Prostate gland (tissue), 2 donors: ENCODE data around the gene TMEM167B.

Experiments
- POLR2A ChIP-seq: fragments of 450-650 bp; IDR thresholded peaks from one replicate; pipeline ENCODE4 v1.6.1; 2016; ENCODE audit warnings: antibody characterized with exemption, mild to moderate bottlenecking
- POLR2AphosphoS5 ChIP-seq: sonication (generic); formaldehyde crosslinking; IDR thresholded peaks from one replicate; pipeline ENCODE4 v1.6.1; 2017; ENCODE audit warnings: antibody characterized with exemption
- TF ChIP-seq, protein P1 (sequence below), 4 experiments: fragments of 200-600 bp in 2 of 4; fragments of 450-650 bp in 2 of 4; sonication (generic) in 2 of 4; IDR thresholded peaks; 1 replicate in 3 of 4; 2 replicates in 1 of 4; pipeline ENCODE4 v1.5.1; 2016 to 2019; ENCODE audit warnings: antibody characterized with exemption in 4 of 4, mild to moderate bottlenecking in 2 of 4, moderate library complexity in 2 of 4

DNA sequence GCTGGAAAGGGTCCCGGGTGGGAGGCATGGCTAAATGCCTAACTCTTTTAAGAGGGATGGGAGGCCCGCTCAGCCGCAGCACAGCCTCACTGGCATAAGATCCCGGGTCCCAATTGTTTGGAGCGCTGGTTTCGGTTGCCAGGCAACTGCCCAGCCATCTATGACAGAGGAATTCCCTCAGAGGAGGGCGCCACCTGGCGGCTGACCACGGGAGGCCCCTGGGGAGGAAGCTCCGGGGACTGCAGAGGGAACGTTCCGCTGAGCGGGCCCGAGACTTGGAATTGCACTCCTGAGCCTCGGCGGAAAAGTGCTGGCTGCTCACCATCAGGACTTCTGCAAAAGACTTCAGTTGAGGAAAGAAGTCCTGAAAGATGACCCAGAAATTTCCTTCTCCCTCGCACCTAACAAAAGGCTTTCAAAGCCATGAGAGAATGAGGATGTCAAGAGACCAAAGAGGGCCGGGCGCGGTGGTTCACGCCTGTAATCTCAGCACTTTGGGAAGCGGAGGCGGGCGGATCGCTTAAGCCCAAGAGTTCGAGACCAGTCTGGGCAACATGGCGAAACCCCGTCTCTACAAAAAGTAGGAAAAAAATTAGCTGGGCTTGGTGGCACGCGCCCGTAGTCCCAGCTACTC is 22.2 kb downstream of the TMEM167B start:
- TF ChIP-seq, protein P1, sequence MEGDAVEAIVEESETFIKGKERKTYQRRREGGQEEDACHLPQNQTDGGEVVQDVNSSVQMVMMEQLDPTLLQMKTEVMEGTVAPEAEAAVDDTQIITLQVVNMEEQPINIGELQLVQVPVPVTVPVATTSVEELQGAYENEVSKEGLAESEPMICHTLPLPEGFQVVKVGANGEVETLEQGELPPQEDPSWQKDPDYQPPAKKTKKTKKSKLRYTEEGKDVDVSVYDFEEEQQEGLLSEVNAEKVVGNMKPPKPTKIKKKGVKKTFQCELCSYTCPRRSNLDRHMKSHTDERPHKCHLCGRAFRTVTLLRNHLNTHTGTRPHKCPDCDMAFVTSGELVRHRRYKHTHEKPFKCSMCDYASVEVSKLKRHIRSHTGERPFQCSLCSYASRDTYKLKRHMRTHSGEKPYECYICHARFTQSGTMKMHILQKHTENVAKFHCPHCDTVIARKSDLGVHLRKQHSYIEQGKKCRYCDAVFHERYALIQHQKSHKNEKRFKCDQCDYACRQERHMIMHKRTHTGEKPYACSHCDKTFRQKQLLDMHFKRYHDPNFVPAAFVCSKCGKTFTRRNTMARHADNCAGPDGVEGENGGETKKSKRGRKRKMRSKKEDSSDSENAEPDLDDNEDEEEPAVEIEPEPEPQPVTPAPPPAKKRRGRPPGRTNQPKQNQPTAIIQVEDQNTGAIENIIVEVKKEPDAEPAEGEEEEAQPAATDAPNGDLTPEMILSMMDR (IDR thresholded peaks at IDR 0.05): peak; percentile 92 to 94 (median 93)
- TF ChIP-seq POLR2A (no peak), POLR2AphosphoS5 (peak; percentile 76)
